Hepatocyte (in vitro differentiated cells): Measurements from ENCODE around the gene RDH16.

Source experiments
- EZH2 ChIP-seq: fragments of 200-600 bp; sonication (generic); IDR thresholded peaks from 2 replicates; pipeline ENCODE4 v1.6.1; 2016; ENCODE audit warnings: antibody characterized with exemption, mild to moderate bottlenecking, borderline replicate concordance
- EZH2phosphoT487 ChIP-seq: fragments of 200-600 bp; sonication (generic); IDR thresholded peaks from one replicate; pipeline ENCODE4 v1.6.1; 2018; ENCODE audit warnings: antibody characterized with exemption, mild to moderate bottlenecking, low read depth, moderate library complexity; ENCODE audit not compliant: unreplicated experiment, severe bottlenecking
- TF ChIP-seq, protein P1 (sequence below): fragments of 200-600 bp; sonication (generic); IDR thresholded peaks from 2 replicates; pipeline ENCODE4 v1.5.1; 2016; ENCODE audit warnings: antibody characterized with exemption, mild to moderate bottlenecking; ENCODE audit not compliant: poor library complexity

- TF ChIP-seq, protein P1, sequence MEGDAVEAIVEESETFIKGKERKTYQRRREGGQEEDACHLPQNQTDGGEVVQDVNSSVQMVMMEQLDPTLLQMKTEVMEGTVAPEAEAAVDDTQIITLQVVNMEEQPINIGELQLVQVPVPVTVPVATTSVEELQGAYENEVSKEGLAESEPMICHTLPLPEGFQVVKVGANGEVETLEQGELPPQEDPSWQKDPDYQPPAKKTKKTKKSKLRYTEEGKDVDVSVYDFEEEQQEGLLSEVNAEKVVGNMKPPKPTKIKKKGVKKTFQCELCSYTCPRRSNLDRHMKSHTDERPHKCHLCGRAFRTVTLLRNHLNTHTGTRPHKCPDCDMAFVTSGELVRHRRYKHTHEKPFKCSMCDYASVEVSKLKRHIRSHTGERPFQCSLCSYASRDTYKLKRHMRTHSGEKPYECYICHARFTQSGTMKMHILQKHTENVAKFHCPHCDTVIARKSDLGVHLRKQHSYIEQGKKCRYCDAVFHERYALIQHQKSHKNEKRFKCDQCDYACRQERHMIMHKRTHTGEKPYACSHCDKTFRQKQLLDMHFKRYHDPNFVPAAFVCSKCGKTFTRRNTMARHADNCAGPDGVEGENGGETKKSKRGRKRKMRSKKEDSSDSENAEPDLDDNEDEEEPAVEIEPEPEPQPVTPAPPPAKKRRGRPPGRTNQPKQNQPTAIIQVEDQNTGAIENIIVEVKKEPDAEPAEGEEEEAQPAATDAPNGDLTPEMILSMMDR, result no peak
- TF ChIP-seq EZH2 (no peak), EZH2phosphoT487 (no peak)
Observed at GRCh38 chr12:56932146-56932545, 25.3 kb downstream of the RDH16 start.
